NCI-H345 treated with DMSO at 0.1 percent for 48 hours (cell line): ENCODE measurements around the gene PTCD2.
"Not testable (repeated sequence)": the region's sequence is repeated elsewhere in the genome, so short reads cannot be mapped to it uniquely, and the experiment has no call there.

ENCODE experiments used
- DNase-seq: peaks from one replicate; lab custom pipeline; 2025; ENCODE audit not compliant: unreplicated experiment; lab: John Stamatoyannopoulos, UW

PTCD2 gene

GRCh38 chr5:72378639-72379289 is 58.6 kb downstream of the PTCD2 start:
- DNase-seq = peak; percentile 18

- DNase-seq = no peak
These were observed 59.8 kb downstream of the PTCD2 start for GRCh38 chr5:72379936-72380335.

GRCh38 chr5:72380492-72381274 is 60.5 kb downstream of the PTCD2 start:
- no peak for DNase-seq

- DNase-seq = no peak
These were observed 63.1 kb downstream of the PTCD2 start for GRCh38 chr5:72383280-72383679.

GRCh38 chr5:72383726-72384125 is 63.6 kb downstream of the PTCD2 start:
- no peak for DNase-seq

GRCh38 chr5:72386639-72387038 is 66.5 kb downstream of the PTCD2 start:
- no peak for DNase-seq

GRCh38 chr5:72387985-72388384 is 67.8 kb downstream of the PTCD2 start:
- DNase-seq = no peak

- DNase-seq = no peak
These were observed 68.5 kb downstream of the PTCD2 start for GRCh38 chr5:72388646-72389045.

- no peak for DNase-seq
These were observed 70.7 kb downstream of the PTCD2 start for GRCh38 chr5:72390836-72391235.

GRCh38 chr5:72392326-72392733 is 72.2 kb downstream of the PTCD2 start:
- DNase-seq = no peak

GRCh38 chr5:72393052-72393451 is 72.9 kb downstream of the PTCD2 start:
- no peak for DNase-seq

GRCh38 chr5:72394688-72395087 is 74.5 kb downstream of the PTCD2 start:
- DNase-seq = no peak

- DNase-seq = no peak
These were observed 77.7 kb downstream of the PTCD2 start for GRCh38 chr5:72397836-72398235.

GRCh38 chr5:72400950-72401349 is 80.8 kb downstream of the PTCD2 start:
- DNase-seq = no peak

- no peak for DNase-seq
These were observed 82.3 kb downstream of the PTCD2 start for GRCh38 chr5:72402381-72402890.

GRCh38 chr5:72402959-72403628 is 82.9 kb downstream of the PTCD2 start:
- DNase-seq = no peak

- not testable (repeated sequence) for DNase-seq
These were observed 84.6 kb downstream of the PTCD2 start for GRCh38 chr5:72404771-72405170.

- no peak for DNase-seq
These were observed 86.9 kb downstream of the PTCD2 start for GRCh38 chr5:72407078-72407477.

GRCh38 chr5:72407541-72407940 is 87.4 kb downstream of the PTCD2 start:
- DNase-seq = no peak

GRCh38 chr5:72408127-72408526 is 88.0 kb downstream of the PTCD2 start:
- DNase-seq = no peak

- no peak for DNase-seq
These were observed 88.4 kb downstream of the PTCD2 start for GRCh38 chr5:72408603-72409002.
